CD4-positive, alpha-beta T cell treated with Interleukin-1 beta for 1 hour (primary cell): ENCODE data around the gene TUBA4A.
A peak's percentile ranks its signal among the peaks of the same experiment; 100 is the strongest.
"Not testable (repeated sequence)": the region's sequence is repeated elsewhere in the genome, so short reads cannot be mapped to it uniquely, and the experiment has no call there.

ENCODE experiments used
- DNase-seq, 2 donors: peaks; one replicate each; pipeline ENCODE4 v3.0.0-alpha.2; 2020 to 2022

The TUBA4A gene

DNA sequence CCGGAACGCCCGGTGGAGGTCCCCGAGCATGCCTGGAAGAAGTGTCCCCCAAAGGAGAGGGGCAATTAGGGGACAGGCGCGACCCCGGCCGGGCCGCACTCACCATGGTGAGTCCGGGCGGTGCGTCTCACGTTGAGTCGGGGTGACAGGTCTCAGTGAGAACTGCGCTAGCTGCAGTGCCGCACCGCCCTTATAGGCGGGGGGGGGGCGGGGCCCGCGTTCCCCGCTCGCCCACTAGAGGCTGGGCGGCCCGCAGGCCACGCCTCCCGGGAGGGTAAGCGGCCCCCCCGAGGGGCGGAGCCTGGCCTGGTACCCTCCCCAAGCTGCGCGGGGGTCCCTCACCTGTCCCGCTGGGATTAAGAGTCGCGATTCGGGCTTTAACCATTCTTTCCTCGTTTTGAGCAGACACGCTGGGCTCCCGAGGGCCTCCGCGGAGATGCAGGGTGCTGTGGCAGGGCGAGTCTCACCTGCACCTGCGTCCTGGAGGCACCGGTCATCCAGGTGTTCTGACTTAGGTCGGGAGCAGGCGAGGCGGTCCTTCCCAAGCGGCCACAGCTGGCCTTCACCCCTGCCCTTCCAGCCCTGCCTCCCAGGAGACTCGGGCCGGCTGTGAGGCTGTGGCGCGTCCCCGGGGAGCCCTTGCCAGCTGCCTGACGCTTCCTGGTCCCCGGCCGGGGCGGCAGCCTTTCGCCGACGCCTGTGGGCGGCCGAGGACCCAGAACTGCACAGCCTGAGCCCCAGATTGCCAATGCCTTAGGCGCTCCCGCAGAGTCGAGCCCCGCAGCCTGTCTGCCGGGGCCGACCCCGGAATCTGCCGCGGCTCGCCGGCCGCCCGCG, at the start of gene TUBA4A:
TUBA4A (minus strand) TSS at position 166 of the 837 bp plus-strand sequence; CDS start at position 106, 60 bp downstream.
- peak; percentile 93 for DNase-seq

DNA sequence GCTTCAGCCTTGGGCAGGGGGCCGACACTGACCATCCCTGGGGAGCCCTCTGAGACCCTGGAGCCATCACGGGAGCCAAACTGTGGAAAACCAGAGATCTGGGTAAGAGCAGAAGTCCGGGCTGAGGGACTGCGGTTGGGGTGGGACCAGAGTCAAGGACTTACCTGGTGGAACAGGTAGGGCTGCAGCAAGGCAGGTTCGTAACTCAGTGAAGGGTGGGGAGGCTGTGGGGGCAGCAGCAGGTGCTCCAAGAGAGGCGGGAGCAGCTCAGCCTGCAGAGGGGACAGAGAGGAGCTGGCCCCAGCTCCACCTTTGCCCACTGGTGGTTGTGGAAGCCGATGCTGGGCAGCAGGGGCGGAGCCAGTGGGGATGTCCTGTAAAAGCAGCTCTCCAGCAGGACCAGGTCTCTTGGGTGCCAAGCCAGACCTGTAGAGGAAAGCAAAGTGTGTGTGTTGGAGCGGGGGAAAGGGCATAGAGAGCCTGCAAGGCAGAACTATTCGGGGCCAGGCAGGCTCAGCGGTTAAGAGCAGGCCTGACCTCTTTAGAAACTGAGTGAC, 48.8 kb upstream of the TUBA4A start:
- no peak for DNase-seq

DNA sequence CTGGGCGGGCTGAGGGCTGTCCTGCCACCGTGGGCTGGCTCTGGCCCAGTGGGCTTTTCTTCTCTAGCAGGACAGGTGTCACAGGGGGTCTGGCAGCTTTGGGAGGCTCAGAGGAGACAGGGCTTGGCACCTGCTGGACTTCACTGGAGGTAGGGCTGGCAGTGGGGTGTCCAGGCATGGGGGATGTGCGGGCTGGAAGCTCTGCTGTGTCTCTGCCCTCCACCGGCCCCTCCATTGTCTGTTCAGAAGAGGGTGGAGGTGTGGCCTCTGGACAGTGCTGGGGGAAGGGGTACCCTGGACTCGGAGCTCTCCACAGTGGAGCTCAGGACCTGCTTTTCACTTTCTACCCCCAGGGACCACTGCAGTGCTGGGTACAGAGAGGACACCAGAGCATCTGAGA, 46.3 kb upstream of the TUBA4A start:
- DNase-seq: no peak

GRCh38 chr2:219299372-219299760, 45.6 kb upstream of the TUBA4A start:
- no peak for DNase-seq

DNA sequence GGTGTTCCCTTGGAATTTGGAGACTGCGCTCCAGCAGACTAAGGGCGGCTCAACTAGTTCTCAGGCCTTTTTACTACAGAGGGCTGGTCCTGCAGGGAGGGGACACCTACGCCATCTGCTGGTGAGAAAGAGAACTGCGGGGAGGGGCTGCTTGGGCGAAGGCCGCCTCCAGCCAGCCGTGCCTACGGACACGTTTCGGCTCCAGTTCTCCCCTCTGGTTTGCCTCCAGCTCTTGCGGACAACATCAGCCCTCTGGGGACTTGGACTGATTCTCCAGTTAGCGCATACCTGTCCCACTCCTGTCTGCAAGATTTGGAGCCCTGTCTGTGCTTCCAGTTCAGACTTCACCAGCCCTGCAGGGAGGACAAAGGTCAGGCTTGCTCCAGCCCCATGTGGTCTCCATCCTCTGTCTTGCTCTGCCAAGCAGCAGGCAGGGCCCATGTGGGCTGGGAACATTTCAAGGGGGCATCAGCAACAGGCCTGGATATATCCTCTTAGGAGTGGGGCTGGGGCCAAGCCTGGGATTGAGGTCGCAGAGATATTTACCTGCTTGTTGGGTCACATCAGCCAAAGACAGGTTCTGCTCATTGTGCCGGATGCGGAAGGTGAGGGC, 45.1 kb upstream of the TUBA4A start:
- DNase-seq: peak; percentile 84 to 88

DNA sequence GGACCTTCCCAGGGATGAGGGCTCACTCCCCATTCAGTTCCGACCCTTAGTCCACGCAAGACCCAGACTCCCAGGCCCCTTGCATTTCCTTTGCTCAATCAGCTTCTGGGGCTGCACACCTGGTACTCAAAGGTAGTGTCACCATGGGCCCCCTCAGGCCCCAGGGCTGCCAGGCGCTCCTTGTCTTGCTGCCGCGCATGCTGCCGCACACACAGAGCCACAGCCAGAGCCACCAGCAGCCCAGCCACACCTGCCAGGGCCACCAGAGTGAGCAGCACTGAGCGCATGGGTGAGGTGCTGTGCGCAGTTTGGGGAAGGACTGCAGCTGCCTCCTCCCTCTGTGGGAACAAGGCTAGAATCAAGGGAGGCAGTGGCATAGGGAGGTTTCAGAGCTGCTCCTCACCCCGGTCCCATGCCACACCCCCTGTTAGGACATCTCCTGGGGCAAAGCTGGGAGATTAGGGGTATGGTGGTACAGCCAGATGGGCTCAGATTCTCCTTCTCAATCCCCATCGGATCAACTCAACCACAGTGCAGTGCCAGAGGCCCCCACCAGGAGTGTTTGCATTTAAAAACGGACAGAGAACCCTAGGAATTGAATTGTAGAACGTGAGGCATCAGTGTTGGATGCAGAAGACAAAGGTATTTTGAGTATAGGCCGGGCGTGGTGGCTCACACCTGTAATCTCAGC, 44.2 kb upstream of the TUBA4A start:
- no peak for DNase-seq

DNA sequence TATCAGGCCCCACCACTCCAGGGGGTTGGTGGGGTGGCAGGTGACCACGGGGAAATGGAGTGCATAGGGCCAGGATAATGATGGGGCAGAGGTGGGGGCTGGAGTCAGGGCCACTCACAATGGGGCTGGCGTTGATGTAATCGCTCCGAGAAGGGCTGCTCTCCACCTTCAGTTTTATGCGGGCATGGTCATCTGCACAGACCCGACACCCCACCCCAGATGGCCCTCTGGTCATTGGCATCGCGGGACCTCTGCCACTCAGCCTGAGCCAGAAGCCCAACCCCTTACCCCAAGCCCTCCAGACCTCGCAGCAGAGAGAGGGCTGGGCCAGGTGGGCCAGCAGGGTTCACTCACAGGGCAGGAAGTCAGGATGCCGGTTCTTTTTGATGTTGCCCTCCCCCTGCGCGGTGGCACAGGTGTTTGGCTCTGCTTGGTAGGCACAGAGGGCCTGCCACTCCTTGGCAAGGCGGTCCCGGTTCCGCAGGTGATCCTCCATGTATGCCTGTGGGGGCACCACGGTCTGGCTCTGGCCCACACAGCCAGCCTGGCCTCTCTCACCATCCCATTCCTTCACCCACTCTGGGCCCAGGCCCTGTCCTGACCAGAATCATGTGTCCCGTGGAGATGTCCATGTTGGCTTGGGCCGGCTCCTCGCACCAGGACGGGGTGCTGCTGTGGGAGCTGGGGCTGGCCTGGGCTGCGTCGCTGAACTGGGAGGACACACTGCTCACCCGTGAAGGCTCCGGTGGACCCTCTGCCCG, 43.1 kb upstream of the TUBA4A start:
- no peak for DNase-seq

- DNase-seq: no peak
Measured at GRCh38 chr2:219296142-219296541, 42.4 kb upstream of the TUBA4A start.

DNA sequence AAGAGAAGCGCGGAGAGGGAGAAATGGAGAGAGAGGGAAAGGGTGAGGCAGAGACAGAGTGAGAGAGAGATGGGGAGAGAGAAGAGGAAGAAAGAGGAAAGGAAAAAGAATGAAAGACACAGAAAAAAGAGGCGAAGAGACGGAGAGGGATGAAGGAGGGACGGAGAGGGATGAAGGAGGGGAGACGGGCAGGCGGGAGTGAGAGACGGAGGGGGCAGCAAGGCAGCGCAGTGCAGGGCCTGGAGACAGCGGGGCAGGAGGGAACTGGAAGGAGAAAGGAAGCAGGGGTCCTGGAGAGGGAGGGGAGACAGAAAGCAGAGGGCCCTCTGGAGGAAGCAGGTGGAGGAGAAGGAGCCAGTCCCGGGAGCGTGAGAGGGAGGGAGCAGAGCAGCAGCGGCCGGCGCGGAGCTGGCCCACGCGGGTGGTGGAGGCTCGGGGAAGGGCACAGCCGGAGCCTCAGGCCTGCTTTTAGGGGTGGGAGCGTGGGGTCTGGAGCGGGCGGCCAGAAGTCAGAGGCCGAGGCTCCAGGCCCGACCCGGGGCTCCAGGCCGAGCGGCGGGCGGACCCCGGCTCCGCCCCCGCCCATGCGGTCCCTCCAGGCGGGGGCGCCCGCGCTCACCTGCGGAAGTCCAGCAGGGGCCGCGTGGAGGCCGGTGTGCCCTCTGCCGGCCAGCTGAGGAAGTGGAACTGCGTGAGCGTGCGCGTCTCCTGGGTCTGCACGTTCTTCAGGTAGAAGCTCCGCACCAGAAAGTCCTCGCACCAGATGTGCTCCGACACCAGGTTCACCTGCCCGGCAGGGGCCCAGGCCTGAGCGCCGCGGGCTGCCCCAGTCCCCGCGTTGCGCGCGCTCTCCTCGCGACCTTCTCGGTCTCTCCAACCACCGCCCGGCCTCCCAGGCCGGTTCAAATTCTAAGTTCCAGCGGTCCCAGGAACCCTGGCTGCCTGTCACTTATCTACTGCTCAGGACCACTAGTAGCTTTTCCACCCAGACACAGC, 40.9 kb upstream of the TUBA4A start:
- peak; percentile 91 to 92 for DNase-seq

- DNase-seq: no peak
Measured at GRCh38 chr2:219293736-219294231, 40.1 kb upstream of the TUBA4A start.

- no peak for DNase-seq
Measured at GRCh38 chr2:219292616-219293015, 38.9 kb upstream of the TUBA4A start.

DNA sequence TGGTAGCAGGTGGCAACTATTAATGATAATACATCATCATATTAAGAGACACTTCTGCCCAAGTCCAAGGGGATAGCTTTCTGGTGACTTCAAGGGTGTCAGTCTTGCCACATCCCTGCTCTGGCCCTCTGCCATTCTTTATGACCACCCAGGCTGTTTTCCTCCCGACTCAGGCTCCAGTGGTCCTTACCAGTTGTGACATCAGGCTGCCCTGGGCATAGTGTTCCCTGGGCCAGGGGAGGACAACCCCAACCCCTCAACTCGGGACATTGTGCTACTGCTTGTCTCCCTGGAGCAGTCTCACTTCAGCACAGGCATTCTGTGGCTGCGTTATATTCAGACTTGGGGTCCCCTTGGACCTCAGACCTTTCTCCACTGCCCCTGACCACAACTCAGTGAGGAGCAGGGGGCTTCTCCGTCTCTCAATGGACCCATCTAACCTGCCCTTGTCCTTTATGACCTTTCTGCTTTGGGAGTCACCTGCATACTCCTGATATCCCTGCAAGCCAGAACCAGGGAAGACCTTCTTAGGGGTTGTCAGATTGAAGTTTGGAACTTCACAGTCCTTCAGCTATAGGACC, 38.3 kb upstream of the TUBA4A start:
- no peak for DNase-seq

GRCh38 chr2:219291394-219291793, 37.7 kb upstream of the TUBA4A start:
- no peak for DNase-seq

DNA sequence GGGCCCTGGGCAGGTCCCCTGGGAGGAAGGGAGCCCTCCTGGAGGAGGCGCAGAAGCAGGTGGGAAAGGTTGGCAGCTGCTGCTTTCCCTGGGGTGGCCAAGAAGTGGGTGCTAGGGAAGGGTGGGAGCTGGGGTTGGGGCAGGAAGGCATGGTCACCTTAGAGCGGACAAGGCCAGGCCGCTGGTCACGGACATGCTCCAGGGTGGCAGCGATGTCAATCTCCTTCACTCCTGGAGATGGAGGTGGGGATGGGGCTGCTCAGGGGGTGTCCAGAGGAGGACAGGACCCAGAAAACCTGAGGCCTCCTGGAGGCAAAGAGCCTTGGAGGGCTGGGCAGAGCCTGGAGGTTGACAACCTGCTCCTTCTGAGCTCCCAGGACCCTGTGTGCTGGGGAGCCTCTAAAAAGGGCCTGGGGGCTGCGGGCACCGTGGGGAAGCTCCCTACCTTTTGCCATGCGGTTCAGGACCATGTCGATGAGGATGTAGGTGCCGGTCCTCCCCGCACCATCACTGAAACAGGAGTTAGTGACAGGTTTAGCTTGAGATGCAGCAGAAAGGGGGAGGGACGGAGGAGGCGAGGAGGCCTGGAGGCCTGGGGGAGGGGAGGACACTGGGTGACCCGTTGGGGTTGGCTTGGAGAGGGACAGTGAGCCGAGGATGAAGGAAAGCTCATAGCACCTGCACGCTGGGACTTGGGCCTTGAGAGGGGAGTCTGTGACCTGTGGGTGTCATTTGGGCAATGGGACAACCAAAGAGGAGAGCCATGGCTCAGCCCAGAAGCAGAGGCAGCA, 36.9 kb upstream of the TUBA4A start:
- no peak for DNase-seq

DNA sequence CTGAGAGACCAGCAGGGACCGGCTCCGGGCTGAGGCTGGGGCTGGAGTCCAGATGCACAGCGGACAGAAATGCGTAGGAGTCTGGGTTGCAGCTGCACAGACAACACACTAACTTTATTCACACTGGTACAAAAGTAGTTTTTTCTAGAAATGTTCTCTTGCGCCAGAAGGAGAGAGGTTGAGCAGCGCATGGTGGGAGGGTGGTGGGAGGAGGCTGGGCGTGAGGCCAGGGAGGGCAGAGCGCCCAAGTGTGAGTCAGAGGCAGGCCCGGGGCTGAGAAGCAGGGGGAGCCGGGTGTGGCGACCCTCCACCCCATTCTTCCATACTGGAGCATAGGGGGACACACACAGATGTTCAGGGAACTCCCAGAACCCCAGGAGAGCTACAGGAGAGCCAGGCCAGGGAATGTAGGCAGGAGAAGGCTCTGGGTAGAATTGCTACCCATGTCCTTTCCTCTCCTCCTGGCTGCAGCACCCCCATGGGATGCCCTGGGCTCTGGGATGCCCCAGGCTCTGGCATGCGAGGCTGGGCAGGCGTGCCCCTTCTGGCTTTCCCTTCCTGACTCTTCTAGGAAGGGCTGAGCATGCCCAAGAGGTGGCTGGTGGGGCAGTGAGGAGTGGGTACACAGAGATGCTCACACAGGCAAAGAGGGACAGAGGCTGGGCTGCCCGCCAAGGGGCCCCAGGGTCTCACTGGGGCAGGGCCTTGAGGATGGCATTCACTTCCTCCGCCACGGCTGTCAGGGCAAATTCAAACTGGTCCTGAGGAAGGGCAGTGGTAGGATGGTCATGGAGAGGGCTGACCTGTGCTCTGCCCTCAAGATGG, 36.0 kb upstream of the TUBA4A start:
- DNase-seq: no peak

DNA sequence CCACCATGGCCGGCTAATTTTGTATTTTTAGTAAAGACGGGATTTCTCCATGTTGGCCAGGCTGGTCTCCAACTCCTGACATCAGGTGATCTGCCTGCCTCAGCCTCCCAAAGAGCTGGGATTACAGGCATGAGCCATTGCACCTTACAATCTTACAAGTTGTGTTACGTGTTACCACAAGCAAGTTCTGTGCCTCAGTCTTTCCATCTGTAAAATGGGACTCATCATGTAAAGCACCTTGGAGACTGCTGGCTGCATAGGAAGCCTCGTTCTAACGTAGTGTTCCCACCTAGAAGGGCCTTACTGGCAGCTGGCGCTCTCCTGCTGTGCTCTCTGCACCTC, 35.4 kb upstream of the TUBA4A start:
- no peak for DNase-seq

- DNase-seq: no peak
Measured at GRCh38 chr2:219287580-219288265, 34.0 kb upstream of the TUBA4A start.

GRCh38 chr2:219287116-219287440, 33.4 kb upstream of the TUBA4A start:
- not testable (repeated sequence) for DNase-seq
